Parathyroid adenoma (tissue), 2 donors: ENCODE data around the gene XYLB.

Experiments used
- H2AFZ ChIP-seq: fragments of 300-600 bp; sonication (generic); one replicate; pipeline ENCODE4 v1.7.0; 2017; ENCODE audit warnings: antibody characterized with exemption, mild to moderate bottlenecking
- H3K27ac ChIP-seq: fragments of 300-600 bp; sonication (generic); one replicate; pipeline ENCODE4 v1.7.0; 2017
- H3K27me3 ChIP-seq: fragments of 300-600 bp; sonication (generic); one replicate; pipeline ENCODE4 v1.7.0; 2017; ENCODE audit warnings: low read length; ENCODE audit not compliant: control insufficient read depth, insufficient read depth
- H3K36me3 ChIP-seq: fragments of 300-600 bp; sonication (generic); one replicate; pipeline ENCODE4 v1.7.0; 2017; ENCODE audit warnings: low read length; ENCODE audit not compliant: control insufficient read depth, insufficient read depth
- H3K4me1 ChIP-seq: fragments of 300-600 bp; sonication (generic); one replicate; pipeline ENCODE4 v1.7.0; 2017; ENCODE audit warnings: control low read depth
- H3K4me2 ChIP-seq: fragments of 300-600 bp; sonication (generic); one replicate; pipeline ENCODE4 v1.7.0; 2017; ENCODE audit warnings: low read length
- H3K4me3 ChIP-seq: fragments of 300-600 bp; sonication (generic); one replicate; pipeline ENCODE4 v1.7.0; 2017; ENCODE audit warnings: low read depth, low read length
- H3K79me2 ChIP-seq: fragments of 300-600 bp; sonication (generic); one replicate; pipeline ENCODE4 v1.7.0; 2017; ENCODE audit warnings: control low read depth
- H3K9ac ChIP-seq: fragments of 300-600 bp; sonication (generic); one replicate; pipeline ENCODE4 v1.7.0; 2017; ENCODE audit warnings: mild to moderate bottlenecking
- H3K9me3 ChIP-seq: fragments of 300-600 bp; sonication (generic); one replicate; pipeline ENCODE4 v1.7.0; 2017; ENCODE audit warnings: low read length; ENCODE audit not compliant: control insufficient read depth
- TF ChIP-seq, protein P1 (sequence below): fragments of 300-600 bp; sonication (generic); IDR thresholded peaks from one replicate; pipeline ENCODE4 v1.7.0; 2017; ENCODE audit warnings: antibody characterized with exemption, mild to moderate bottlenecking
- donor health status: primary hyperparathyroidism.

Gene XYLB

DNA sequence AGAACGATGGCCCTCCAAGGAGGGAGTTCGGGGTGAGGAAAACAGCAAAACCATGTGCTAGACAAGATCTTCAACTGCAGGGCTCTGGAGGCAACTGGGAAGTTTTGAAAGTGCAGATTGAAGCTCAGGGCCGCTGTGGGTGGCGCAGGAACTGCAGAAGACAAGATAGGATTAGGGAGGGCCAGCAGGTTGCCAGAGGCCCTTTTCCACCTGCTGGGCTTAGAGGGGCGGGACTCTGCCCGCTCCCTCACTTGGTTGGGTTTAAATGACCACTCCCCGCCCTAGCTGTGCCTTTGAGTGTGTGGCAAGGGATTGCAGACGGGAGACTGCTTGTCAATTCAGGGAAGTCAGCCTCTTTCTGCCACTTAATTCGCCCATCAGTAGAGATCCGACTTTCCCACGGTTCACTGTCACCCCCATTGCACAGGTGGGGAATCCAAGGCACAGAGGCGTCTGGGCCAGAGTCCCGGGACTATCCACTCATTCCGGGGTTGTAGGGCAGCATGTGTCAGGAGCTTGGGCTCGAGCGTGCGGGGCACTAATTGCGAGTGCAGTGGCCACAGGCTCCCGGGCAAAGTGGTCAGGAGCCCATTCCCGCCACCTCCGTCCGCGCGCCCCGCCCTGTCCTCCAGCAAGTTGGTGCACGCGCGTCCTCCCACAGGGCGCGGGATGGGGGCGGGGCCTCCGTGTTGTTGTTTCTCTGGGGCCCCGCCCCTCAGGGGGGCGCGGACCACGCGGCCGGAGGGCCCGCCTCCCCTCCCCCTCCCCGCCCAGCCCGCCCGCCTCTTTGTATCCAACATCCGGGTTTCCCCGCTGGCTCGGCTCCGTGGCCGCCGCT is 106.7 kb downstream of the XYLB start, which contains the start of gene ACVR2B:
Gene ACVR2B (plus strand): TSS at position 816 of the 838 bp plus-strand sequence. CDS start 433 bp downstream, outside the sequence.
- peak within 1 kb of the TSS; percentile 82 for H3K27ac ChIP-seq
- peaks cover 28% of the 10 kb centered on the region for H3K79me2 ChIP-seq
- H3K9ac ChIP-seq = peak within 1 kb of the TSS; percentile 30
- TF ChIP-seq, protein P1, sequence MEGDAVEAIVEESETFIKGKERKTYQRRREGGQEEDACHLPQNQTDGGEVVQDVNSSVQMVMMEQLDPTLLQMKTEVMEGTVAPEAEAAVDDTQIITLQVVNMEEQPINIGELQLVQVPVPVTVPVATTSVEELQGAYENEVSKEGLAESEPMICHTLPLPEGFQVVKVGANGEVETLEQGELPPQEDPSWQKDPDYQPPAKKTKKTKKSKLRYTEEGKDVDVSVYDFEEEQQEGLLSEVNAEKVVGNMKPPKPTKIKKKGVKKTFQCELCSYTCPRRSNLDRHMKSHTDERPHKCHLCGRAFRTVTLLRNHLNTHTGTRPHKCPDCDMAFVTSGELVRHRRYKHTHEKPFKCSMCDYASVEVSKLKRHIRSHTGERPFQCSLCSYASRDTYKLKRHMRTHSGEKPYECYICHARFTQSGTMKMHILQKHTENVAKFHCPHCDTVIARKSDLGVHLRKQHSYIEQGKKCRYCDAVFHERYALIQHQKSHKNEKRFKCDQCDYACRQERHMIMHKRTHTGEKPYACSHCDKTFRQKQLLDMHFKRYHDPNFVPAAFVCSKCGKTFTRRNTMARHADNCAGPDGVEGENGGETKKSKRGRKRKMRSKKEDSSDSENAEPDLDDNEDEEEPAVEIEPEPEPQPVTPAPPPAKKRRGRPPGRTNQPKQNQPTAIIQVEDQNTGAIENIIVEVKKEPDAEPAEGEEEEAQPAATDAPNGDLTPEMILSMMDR = no peak
- no peaks in the 10 kb centered on the region for H3K27me3 ChIP-seq
- H3K4me3 ChIP-seq = peak within 1 kb of the TSS; percentile 70
- no peaks in the 10 kb centered on the region for H3K36me3 ChIP-seq
- H3K4me1 ChIP-seq = peaks cover 28% of the 10 kb centered on the region
- H3K4me2 ChIP-seq = peak within 1 kb of the TSS; percentile 84
- H2AFZ ChIP-seq = peak within 1 kb of the TSS; percentile 90
- H3K9me3 ChIP-seq = no peaks in the 10 kb centered on the region

DNA sequence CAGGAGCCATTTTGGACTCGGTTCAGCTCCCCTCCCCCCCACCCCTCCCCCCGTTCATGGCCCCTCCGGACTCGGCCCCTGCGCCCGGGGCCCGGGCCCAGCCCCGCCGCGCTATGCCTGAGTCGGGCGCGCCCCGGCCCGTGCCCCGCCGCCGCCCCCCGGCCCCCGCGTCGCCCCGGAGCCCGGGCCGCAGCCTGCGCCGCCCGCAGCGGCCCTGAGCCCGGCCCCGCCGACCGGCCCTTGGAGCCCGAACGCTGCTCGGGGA is 107.3 kb downstream of the XYLB start:
- Histone ChIP-seq H3K27me3 (no peaks in the 10 kb centered on the region), H3K4me1 (peaks cover 31% of the 10 kb centered on the region), H3K4me2 (no peak overlapping the region), H2AFZ (no peak overlapping the region), H3K9me3 (no peaks in the 10 kb centered on the region), H3K27ac (peak overlapping the region; percentile 82), H3K79me2 (peaks cover 33% of the 10 kb centered on the region), H3K9ac (peak overlapping the region; percentile 30), H3K36me3 (no peaks in the 10 kb centered on the region), H3K4me3 (peak overlapping the region; percentile 70)
- TF ChIP-seq, protein P1 = no peak

DNA sequence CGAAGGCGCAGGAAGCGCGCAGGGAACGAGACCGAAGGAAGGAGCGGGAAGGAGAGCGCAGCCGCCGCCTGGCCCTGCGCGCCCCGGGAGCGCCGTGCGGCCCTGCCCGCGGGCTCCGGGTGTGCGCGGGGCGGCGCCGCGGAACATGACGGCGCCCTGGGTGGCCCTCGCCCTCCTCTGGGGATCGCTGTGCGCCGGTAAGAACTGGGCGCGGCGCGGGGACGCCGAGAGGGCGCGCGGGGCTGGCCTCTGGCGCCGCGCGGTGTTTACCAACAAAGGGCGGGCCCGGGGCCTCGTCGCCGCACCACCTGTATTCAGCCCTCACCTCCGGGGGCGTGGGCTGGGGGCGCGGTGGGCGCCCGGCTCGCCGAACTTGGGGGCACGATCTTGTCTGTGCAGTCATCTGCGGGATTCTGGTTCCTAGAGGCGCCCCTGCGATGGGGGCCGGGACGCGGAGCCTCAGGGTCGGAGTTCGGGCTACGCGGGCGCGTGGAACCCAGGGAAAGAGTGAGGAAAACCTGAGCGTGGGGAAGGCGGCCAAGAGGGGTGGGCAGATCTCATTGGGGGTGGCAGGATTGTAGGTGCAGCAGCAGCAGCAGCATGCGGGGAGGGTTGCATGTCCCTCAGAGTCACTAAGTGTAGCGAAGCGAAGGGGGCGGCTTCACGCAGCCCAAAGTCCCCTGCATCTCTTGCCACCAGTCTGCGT is 107.7 kb downstream of the XYLB start:
- H3K36me3 ChIP-seq = no peaks in the 10 kb centered on the region
- TF ChIP-seq, protein P1 = no peak
- no peaks in the 10 kb centered on the region for H3K9me3 ChIP-seq
- peaks cover 35% of the 10 kb centered on the region for H3K79me2 ChIP-seq
- peak overlapping the region; percentile 84 for H3K4me2 ChIP-seq
- peak overlapping the region; percentile 90 for H2AFZ ChIP-seq
- H3K27ac ChIP-seq = peak overlapping the region; percentile 82
- H3K27me3 ChIP-seq = no peaks in the 10 kb centered on the region
- peaks cover 31% of the 10 kb centered on the region for H3K4me1 ChIP-seq
- peak overlapping the region; percentile 70 for H3K4me3 ChIP-seq
- H3K9ac ChIP-seq = peak overlapping the region; percentile 30

- no peaks in the 10 kb centered on the region for H3K36me3 ChIP-seq
- no peaks in the 10 kb centered on the region for H3K27me3 ChIP-seq
- peak overlapping the region; percentile 82 for H3K27ac ChIP-seq
- peaks cover 36% of the 10 kb centered on the region for H3K79me2 ChIP-seq
- H3K4me3 ChIP-seq = peak overlapping the region; percentile 70
- H2AFZ ChIP-seq = peak overlapping the region; percentile 90
- H3K9ac ChIP-seq = no peak overlapping the region
- no peaks in the 10 kb centered on the region for H3K9me3 ChIP-seq
- H3K4me2 ChIP-seq = peak overlapping the region; percentile 84
- TF ChIP-seq, protein P1 = no peak
- peaks cover 31% of the 10 kb centered on the region for H3K4me1 ChIP-seq
Observed at GRCh38 chr3:38454884-38455638, 108.5 kb downstream of the XYLB start.
